ENCODE measurements around the gene FAH.

FAH gene

GRCh38 chr15:80202016-80202315 lies 49.2 kb downstream of the FAH start:
- no peak for DNase-seq

GRCh38 chr15:80202641-80203360 lies 50.0 kb downstream of the FAH start:
- no peak for DNase-seq

- no peak for DNase-seq
Observed at GRCh38 chr15:80203361-80203885, 50.6 kb downstream of the FAH start.

- no peak for DNase-seq
Observed at GRCh38 chr15:80204231-80204630, 51.4 kb downstream of the FAH start.

- no peak for DNase-seq
Observed at GRCh38 chr15:80207887-80208286, 55.1 kb downstream of the FAH start.

GRCh38 chr15:80208758-80209734 lies 56.2 kb downstream of the FAH start:
- no peak for DNase-seq

GRCh38 chr15:80210611-80211573 lies 58.1 kb downstream of the FAH start:
- DNase-seq: no peak

- no peak for DNase-seq
Observed at GRCh38 chr15:80211976-80212375, 59.2 kb downstream of the FAH start.

GRCh38 chr15:80214910-80215309 lies 62.1 kb downstream of the FAH start:
- DNase-seq: no peak

- no peak for DNase-seq
Observed at GRCh38 chr15:80216141-80216540, 63.3 kb downstream of the FAH start.

- no peak for DNase-seq
Observed at GRCh38 chr15:80216911-80217310, 64.1 kb downstream of the FAH start.

- DNase-seq: no peak
Observed at GRCh38 chr15:80217327-80217900, 64.6 kb downstream of the FAH start.

GRCh38 chr15:80219955-80220354 lies 67.2 kb downstream of the FAH start:
- DNase-seq: no peak

- DNase-seq: no peak
Observed at GRCh38 chr15:80228959-80229610, 76.3 kb downstream of the FAH start.

GRCh38 chr15:80231371-80231770 lies 78.6 kb downstream of the FAH start:
- DNase-seq: no peak

- no peak for DNase-seq
Observed at GRCh38 chr15:80233581-80233980, 80.8 kb downstream of the FAH start.

GRCh38 chr15:80234883-80235282 lies 82.1 kb downstream of the FAH start:
- peak; percentile 0 for DNase-seq
